ENCODE results near the gene GABRG3.

GRCh38 chr15:27092390-27092789 lies 121.4 kb downstream of the GABRG3 start:
- TF ChIP-seq CTCF (IDR thresholded peaks at IDR 0.05; ENCODE audit: insufficient read depth, low read depth, low read length) (no peak), EZH2 (IDR thresholded peaks at IDR 0.05; ENCODE audit: insufficient read depth, low read length) (no peak)

Data from astrocyte (in vitro differentiated cells and primary cell).